Measurements from ENCODE around the gene CHAD.

Gene CHAD

DNA sequence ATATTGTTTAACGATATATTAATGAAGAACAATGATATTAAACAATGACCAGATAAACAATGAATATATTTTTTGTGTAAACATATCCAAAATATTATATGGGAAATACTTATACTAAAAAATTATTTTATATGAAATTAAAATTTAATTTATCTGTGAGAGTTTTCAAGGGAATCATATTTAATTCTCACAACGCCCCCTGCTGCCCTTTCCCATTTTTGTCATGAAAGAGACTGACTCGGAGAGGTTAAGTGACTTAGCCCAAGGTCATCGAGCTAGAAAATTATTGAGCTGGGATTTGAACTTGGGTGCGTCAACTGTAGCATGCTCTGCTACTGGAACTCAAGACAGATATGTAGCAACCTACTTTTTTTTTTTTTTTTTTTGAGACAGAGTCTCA, 32.4 kb upstream of the CHAD start:
- TF ChIP-seq CTCF (conservative IDR thresholded peaks at IDR 0.05), result peak; percentile 81
- TF ChIP-seq ZFX (IDR thresholded peaks at IDR 0.05), result no peak
- H3K27ac ChIP-seq, result no peak overlapping the region

GRCh38 chr17:50499721-50500120, 31.0 kb upstream of the CHAD start:
- no peak for TF ChIP-seq CTCF (conservative IDR thresholded peaks at IDR 0.05)
- TF ChIP-seq ZFX (IDR thresholded peaks at IDR 0.05), result no peak
- H3K27ac ChIP-seq, result no peak overlapping the region

DNA sequence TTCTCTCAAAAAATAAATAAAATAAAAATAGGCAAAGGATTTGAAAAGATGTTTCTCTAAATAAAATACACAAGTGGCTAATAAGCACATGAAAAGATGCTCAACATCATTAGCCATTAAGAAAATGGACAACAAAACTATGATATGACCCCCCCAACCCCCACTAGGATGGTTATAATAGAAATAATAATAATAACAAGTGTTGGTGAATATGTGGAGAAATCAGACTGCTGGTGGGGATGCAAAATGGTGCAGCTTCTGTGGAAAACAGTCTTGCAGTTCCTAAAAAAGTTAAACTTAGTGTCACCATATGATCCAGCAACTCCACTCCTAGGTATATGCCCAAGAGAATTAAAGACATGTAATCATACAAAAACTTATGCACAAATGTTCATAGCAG, 30.6 kb upstream of the CHAD start:
- TF ChIP-seq CTCF (conservative IDR thresholded peaks at IDR 0.05), result no peak
- no peak overlapping the region for H3K27ac ChIP-seq

DNA sequence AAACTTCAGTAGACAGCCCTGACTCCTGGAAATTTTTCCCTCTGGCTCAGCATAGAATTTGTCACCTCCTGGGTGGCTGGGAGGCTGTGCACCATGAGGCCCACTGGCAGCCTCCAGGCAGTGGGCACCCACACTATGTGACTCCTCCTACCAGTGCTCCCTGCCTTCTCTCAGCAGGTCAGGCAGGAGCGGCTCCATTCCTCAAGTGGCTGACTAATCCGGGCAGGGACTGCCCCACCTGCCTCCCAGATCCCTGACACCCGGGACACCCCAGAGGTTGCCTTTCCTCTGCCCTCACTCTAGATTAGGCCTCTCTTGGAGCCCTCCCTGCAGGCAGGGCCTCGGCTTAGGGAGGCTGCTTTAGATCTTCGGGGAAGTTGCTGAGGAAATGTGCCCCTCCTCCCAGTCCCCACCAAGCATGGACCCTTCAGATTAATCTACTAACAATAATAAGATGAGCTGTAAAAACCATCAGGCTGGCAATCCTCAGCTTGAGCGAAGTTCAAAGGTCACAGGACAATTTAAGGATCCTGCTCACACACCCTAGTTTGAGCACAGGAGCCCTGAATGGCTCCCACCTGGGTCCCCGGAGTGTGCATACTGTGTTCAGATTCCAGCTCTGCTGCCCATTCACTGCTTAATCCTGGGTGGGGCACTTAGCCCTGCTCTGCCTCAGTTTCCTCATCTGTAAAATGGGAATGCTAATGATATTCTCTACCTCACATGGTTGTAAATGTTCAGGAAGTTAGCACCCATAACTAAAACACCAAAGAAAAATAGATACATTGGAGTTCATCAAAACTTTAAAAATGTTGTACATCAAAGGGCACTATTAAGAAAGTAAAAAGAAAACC, 29.6 kb upstream of the CHAD start:
- no peak overlapping the region for H3K27ac ChIP-seq
- TF ChIP-seq ZFX (IDR thresholded peaks at IDR 0.05) (no peak), CTCF (conservative IDR thresholded peaks at IDR 0.05) (no peak)

DNA sequence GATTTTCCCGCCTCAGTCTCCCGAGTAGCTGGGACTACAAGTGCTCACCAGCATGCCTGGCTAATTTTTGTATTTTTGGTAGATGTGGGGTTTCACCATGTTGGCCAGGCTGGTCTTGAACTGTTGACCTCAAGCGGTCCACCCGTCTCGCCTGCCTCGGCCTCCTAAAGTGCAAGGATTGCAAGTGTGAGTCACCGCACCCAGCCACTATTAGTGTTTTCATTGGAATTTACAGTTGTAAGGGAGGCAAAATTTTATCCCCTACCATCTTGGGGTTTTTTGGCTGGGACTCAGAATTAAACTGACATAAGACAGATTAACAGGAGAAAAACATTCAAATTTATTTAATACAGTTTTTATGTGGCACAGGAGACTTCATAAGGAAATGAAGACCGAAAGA, 27.2 kb upstream of the CHAD start:
- no peak for TF ChIP-seq ZFX (IDR thresholded peaks at IDR 0.05)
- no peak for TF ChIP-seq CTCF (conservative IDR thresholded peaks at IDR 0.05)
- no peak overlapping the region for H3K27ac ChIP-seq

- no peak for TF ChIP-seq CTCF (conservative IDR thresholded peaks at IDR 0.05)
- no peak for TF ChIP-seq ZFX (IDR thresholded peaks at IDR 0.05)
- no peak overlapping the region for H3K27ac ChIP-seq
Measured at GRCh38 chr17:50495217-50495823, 26.6 kb upstream of the CHAD start.

GRCh38 chr17:50493744-50494143, 25.1 kb upstream of the CHAD start:
- no peak overlapping the region for H3K27ac ChIP-seq
- TF ChIP-seq ZFX (IDR thresholded peaks at IDR 0.05) (no peak), CTCF (conservative IDR thresholded peaks at IDR 0.05) (no peak)

Data from C4-2B (cell line).